ENCODE measurements around the gene DNMT1.
A peak's percentile ranks its signal among the peaks of the same experiment; 100 is the strongest.

The DNMT1 gene

DNA sequence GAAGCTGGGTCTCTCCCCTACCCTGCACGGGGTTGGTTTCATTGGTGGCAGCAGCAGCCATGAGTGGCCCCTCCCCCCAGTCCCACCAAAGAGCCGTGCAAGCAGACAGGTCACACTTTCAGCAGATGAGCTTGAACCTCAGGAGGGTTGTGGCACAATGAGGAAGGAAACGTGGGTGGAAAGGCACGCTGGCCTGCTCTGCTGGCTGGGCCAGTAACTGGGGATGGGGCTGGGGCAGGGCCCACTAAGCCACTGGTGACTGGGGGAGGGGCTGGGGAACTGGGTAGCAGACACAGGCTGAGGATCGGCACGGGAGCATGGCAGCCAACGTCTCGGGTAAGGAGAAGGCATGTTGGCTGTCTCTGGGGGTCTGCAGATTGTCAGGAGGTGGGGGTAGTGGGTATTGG lies 83.3 kb downstream of the DNMT1 start, which contains the start of gene P2RY11:
P2RY11 (plus strand) TSS at position 289 of the 407 bp plus-strand sequence; CDS start at position 318, 29 bp downstream.
- H3K36me3 ChIP-seq (ENCODE audit: control insufficient read depth in 2 of 2, insufficient read depth in 2 of 2, low read length in 2 of 2): peaks cover 46 to 49% of the 10 kb centered on the region in 2 donors
- peak within 1 kb of the TSS in 1 of 2 donors; percentile 13 for H3K9ac ChIP-seq (ENCODE audit: low read depth in 1 of 2, low read length in 2 of 2)
- H3K27me3 ChIP-seq (ENCODE audit: control insufficient read depth in 2 of 2, insufficient read depth in 2 of 2, low read length in 2 of 2): no peaks in the 10 kb centered on the region
- peaks cover 9 to 20% of the 10 kb centered on the region in 2 donors for H3K4me1 ChIP-seq (ENCODE audit: control insufficient read depth in 2 of 2, insufficient read depth in 2 of 2, low read length in 2 of 2)
- peak within 1 kb of the TSS in 1 of 2 donors; percentile 26 for H3K4me3 ChIP-seq (ENCODE audit: low read length in 2 of 2)
- H3K27ac ChIP-seq (ENCODE audit: low read depth in 2 of 2, low read length in 2 of 2): peak within 1 kb of the TSS in 1 of 2 donors; percentile 63
- H3K9me3 ChIP-seq (ENCODE audit: control insufficient read depth in 2 of 2, low read length in 2 of 2): no peaks in the 10 kb centered on the region

DNA sequence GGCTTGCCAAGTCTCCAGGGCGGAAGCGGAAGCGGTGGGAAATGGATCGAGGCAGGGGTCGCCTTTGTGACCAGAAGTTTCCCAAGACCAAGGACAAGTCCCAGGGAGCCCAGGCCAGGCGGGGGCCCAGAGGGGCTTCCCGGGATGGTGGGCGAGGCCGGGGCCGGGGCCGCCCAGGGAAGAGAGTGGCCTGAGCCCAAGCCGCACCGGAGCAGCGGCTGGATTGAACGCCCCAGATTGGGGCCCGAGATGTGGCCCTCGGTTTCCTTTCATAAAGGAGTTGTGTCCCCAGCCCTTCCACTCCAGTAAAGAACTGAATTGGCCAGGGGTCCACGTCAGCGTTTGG lies 83.8 kb downstream of the DNMT1 start:
- Histone ChIP-seq H3K9me3 (ENCODE audit: control insufficient read depth in 2 of 2, low read length in 2 of 2) (no peaks in the 10 kb centered on the region), H3K27ac (ENCODE audit: low read depth in 2 of 2, low read length in 2 of 2) (peak overlapping the region in 1 of 2 donors; percentile 63), H3K27me3 (ENCODE audit: control insufficient read depth in 2 of 2, insufficient read depth in 2 of 2, low read length in 2 of 2) (no peaks in the 10 kb centered on the region), H3K4me1 (ENCODE audit: control insufficient read depth in 2 of 2, insufficient read depth in 2 of 2, low read length in 2 of 2) (peaks cover 9 to 20% of the 10 kb centered on the region in 2 donors), H3K4me3 (ENCODE audit: low read length in 2 of 2) (no peak overlapping the region), H3K9ac (ENCODE audit: low read depth in 1 of 2, low read length in 2 of 2) (no peak overlapping the region), H3K36me3 (ENCODE audit: control insufficient read depth in 2 of 2, insufficient read depth in 2 of 2, low read length in 2 of 2) (peaks cover 41 to 45% of the 10 kb centered on the region in 2 donors)

DNA sequence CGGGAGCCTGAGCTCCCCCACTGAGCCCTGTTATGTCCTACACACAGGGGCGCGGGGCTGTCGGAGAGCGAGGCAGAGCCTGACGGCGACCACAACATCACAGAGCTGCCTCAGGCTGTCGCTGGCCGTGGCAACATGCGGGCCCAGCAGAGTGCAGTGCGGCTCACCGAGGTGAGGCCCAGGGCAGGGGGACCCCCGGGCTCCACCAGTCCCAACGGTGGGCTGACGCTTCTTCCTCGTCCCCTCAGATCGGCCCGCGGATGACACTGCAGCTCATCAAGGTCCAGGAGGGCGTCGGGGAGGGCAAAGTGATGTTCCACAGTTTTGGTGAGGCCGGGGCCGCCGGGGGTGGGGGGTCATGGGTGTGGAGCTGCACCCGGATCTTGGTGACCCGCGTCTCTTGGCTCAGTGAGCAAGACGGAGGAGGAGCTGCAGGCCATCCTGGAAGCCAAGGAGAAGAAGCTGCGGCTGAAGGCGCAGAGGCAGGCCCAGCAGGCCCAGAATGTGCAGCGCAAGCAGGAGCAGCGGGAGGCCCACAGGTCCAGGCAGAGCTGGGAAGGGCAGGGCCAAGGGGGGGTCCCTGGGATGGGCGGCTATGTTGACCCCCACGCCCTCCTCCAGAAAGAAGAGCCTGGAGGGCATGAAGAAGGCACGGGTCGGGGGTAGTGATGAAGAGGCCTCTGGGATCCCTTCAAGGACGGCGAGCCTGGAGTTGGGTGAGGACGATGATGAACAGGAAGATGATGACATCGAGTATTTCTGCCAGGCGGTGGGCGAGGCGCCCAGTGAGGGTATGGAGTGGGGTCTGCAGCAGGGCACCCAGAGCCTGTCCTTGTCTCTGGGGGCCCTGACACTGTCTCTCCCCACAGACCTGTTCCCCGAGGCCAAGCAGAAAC lies 84.4 kb downstream of the DNMT1 start:
- H3K4me1 ChIP-seq (ENCODE audit: control insufficient read depth in 2 of 2, insufficient read depth in 2 of 2, low read length in 2 of 2): peaks cover 9 to 24% of the 10 kb centered on the region in 2 donors
- no peak overlapping the region for H3K27ac ChIP-seq (ENCODE audit: low read depth in 2 of 2, low read length in 2 of 2)
- H3K27me3 ChIP-seq (ENCODE audit: control insufficient read depth in 2 of 2, insufficient read depth in 2 of 2, low read length in 2 of 2): no peaks in the 10 kb centered on the region
- H3K36me3 ChIP-seq (ENCODE audit: control insufficient read depth in 2 of 2, insufficient read depth in 2 of 2, low read length in 2 of 2): peaks cover 35 to 40% of the 10 kb centered on the region in 2 donors
- H3K9me3 ChIP-seq (ENCODE audit: control insufficient read depth in 2 of 2, low read length in 2 of 2): no peaks in the 10 kb centered on the region
- no peak overlapping the region for H3K4me3 ChIP-seq (ENCODE audit: low read length in 2 of 2)
- H3K9ac ChIP-seq (ENCODE audit: low read depth in 1 of 2, low read length in 2 of 2): no peak overlapping the region

DNA sequence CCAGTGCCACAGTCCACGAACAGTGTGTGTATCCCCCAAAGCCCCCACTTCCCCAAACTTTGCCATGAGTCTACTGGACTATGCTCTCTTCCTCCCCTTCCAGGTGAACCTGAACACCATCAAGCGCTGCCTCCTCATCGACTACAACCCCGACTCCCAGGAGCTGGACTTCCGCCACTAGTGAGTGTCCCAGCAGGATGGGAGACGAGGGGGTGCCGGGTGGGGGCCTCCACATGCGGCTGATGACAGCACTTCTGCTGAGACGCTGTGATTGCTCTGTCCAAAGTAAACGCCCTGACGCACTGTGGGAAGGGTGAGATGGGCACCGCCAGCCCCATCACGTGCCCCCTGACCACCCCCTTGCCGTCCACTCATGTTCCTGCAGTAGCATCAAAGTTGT lies 85.2 kb downstream of the DNMT1 start:
- H3K4me1 ChIP-seq (ENCODE audit: control insufficient read depth in 2 of 2, insufficient read depth in 2 of 2, low read length in 2 of 2): peaks cover 9 to 28% of the 10 kb centered on the region in 2 donors
- no peak overlapping the region for H3K9ac ChIP-seq (ENCODE audit: low read depth in 1 of 2, low read length in 2 of 2)
- H3K4me3 ChIP-seq (ENCODE audit: low read length in 2 of 2): no peak overlapping the region
- H3K9me3 ChIP-seq (ENCODE audit: control insufficient read depth in 2 of 2, low read length in 2 of 2): no peaks in the 10 kb centered on the region
- no peak overlapping the region for H3K27ac ChIP-seq (ENCODE audit: low read depth in 2 of 2, low read length in 2 of 2)
- H3K36me3 ChIP-seq (ENCODE audit: control insufficient read depth in 2 of 2, insufficient read depth in 2 of 2, low read length in 2 of 2): peaks cover 33 to 38% of the 10 kb centered on the region in 2 donors
- no peaks in the 10 kb centered on the region for H3K27me3 ChIP-seq (ENCODE audit: control insufficient read depth in 2 of 2, insufficient read depth in 2 of 2, low read length in 2 of 2)

DNA sequence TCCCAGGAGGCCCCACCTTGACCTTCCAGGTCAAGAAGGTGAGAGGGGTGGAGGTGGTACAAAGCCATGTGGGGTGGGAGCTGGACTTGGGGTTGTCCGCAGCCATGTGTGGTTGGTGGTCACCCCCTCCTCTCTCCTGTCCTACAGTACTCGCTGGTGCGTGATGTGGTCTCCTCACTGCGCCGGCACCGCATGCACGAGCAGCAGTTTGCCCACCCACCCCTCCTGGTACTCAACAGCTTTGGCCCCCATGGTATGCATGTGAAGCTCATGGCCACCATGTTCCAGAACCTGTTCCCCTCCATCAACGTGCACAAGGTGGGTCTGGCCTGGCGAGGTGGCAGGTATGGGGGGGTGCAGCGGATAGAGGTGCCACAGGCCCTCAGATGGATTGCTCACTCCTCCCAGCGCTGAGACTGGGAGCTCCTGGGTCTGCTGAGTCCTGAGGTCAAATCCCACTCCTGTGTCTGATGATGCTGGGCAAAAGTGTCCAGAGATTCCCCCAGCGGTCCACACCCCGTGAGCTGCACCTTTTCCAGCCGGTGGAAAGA lies 86.9 kb downstream of the DNMT1 start:
- Histone ChIP-seq H3K27ac (ENCODE audit: low read depth in 2 of 2, low read length in 2 of 2) (no peak overlapping the region), H3K4me3 (ENCODE audit: low read length in 2 of 2) (no peak overlapping the region), H3K4me1 (ENCODE audit: control insufficient read depth in 2 of 2, insufficient read depth in 2 of 2, low read length in 2 of 2) (peaks cover 7 to 26% of the 10 kb centered on the region in 2 donors), H3K9ac (ENCODE audit: low read depth in 1 of 2, low read length in 2 of 2) (no peak overlapping the region), H3K9me3 (ENCODE audit: control insufficient read depth in 2 of 2, low read length in 2 of 2) (no peaks in the 10 kb centered on the region), H3K27me3 (ENCODE audit: control insufficient read depth in 2 of 2, insufficient read depth in 2 of 2, low read length in 2 of 2) (no peaks in the 10 kb centered on the region), H3K36me3 (ENCODE audit: control insufficient read depth in 2 of 2, insufficient read depth in 2 of 2, low read length in 2 of 2) (peaks cover 33 to 36% of the 10 kb centered on the region in 2 donors)

DNA sequence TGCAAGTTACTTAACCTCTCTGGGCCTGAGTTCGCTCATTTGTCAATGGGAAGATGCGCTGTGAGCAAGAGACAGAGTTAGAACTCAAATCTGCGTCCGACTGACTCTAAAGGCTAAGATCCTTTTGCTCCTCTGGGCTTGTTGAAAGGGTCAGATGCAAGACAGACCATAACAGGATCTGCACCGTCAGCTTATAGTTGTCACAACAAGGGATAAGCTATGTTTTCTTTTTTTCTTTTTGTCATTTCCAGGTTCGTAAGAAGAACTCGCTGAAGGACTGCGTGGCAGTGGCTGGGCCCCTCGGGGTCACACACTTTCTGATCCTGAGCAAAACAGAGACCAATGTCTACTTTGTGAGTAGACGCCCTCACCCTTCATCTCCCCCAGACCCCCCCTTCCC lies 87.5 kb downstream of the DNMT1 start:
- no peaks in the 10 kb centered on the region for H3K27me3 ChIP-seq (ENCODE audit: control insufficient read depth in 2 of 2, insufficient read depth in 2 of 2, low read length in 2 of 2)
- H3K36me3 ChIP-seq (ENCODE audit: control insufficient read depth in 2 of 2, insufficient read depth in 2 of 2, low read length in 2 of 2): peaks cover 33 to 36% of the 10 kb centered on the region in 2 donors
- H3K4me3 ChIP-seq (ENCODE audit: low read length in 2 of 2): peak overlapping the region; percentile 82 to 83
- H3K9me3 ChIP-seq (ENCODE audit: control insufficient read depth in 2 of 2, low read length in 2 of 2): no peaks in the 10 kb centered on the region
- H3K4me1 ChIP-seq (ENCODE audit: control insufficient read depth in 2 of 2, insufficient read depth in 2 of 2, low read length in 2 of 2): peaks cover 7 to 25% of the 10 kb centered on the region in 2 donors
- H3K27ac ChIP-seq (ENCODE audit: low read depth in 2 of 2, low read length in 2 of 2): no peak overlapping the region
- H3K9ac ChIP-seq (ENCODE audit: low read depth in 1 of 2, low read length in 2 of 2): peak overlapping the region; percentile 70 to 77

DNA sequence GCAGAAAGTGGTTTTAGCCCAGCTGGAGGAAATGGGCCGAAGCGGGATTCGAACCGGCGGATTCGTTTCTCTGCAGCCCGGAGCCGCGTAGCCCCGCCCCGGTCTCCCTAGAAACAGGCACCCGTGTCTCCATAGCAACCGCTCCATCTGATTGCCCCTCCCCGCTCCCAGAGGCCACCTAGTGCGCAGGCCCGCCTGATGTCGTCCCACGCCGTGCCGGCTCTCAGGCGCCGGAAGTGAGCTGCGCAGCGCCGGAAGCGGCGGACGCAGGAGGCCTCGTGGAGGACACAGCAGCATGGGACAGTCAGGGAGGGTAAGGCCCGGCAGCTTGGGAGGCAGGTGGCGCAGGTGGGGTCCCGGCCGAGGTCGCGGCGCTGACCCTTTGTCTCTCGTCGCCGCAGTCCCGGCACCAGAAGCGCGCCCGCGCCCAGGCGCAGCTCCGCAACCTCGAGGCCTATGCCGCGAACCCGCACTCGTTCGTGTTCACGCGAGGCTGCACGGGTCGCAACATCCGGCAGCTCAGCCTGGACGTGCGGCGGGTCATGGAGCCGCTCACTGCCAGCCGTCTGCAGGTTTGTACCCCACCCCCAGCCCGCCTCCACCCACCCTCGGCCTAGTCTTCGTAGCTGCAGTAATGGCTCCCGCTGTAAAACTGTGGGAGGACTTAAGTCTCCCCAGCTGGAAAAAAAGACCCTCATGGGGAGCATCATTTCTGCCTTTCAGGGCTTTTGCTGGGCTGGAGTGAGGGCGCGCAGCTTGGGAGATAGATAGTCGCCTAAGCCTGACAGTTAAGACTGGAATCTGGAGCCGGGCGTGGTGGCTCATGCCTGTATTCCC lies 88.4 kb downstream of the DNMT1 start, which contains the start of gene PPAN:
PPAN (plus strand) TSS at position 263 of the 837 bp plus-strand sequence; CDS start at position 296, 33 bp downstream.
- peak within 1 kb of the TSS; percentile 70 to 77 for H3K9ac ChIP-seq (ENCODE audit: low read depth in 1 of 2, low read length in 2 of 2)
- no peaks in the 10 kb centered on the region for H3K27me3 ChIP-seq (ENCODE audit: control insufficient read depth in 2 of 2, insufficient read depth in 2 of 2, low read length in 2 of 2)
- peaks cover 7 to 22% of the 10 kb centered on the region in 2 donors for H3K4me1 ChIP-seq (ENCODE audit: control insufficient read depth in 2 of 2, insufficient read depth in 2 of 2, low read length in 2 of 2)
- H3K27ac ChIP-seq (ENCODE audit: low read depth in 2 of 2, low read length in 2 of 2): peak within 1 kb of the TSS; percentile 59 to 80
- no peaks in the 10 kb centered on the region for H3K9me3 ChIP-seq (ENCODE audit: control insufficient read depth in 2 of 2, low read length in 2 of 2)
- peaks cover 30 to 35% of the 10 kb centered on the region in 2 donors for H3K36me3 ChIP-seq (ENCODE audit: control insufficient read depth in 2 of 2, insufficient read depth in 2 of 2, low read length in 2 of 2)
- peak within 1 kb of the TSS; percentile 82 to 83 for H3K4me3 ChIP-seq (ENCODE audit: low read length in 2 of 2)

DNA sequence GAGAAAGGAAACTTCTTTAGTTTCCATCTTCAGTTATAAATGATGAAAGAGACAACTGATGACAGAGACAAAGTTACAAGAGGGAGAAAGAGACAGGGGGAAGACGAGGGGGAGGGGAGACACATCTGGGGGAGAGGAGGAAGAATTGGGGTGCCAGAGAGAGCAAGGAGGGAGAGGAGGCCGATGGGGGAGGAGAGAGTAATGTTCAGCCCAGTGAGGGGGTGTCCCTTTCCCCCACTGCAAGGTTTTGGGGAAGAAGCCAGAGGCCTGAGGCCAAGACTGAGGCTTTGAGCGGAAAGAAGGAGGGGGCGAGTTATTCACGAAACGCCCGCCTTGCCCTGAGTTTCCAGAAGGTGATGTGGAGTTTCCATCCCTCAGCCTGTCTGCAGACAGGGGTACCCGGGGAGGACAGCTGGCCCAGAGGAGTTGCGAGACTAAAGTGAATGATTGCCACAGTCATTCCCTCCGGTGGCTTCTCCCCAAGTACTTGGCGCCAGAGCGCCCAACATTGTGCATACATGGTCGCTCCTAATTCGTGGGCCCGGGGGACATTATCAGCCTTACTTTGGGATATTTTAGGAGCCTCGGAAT lies 89.1 kb downstream of the DNMT1 start:
- Histone ChIP-seq H3K27ac (ENCODE audit: low read depth in 2 of 2, low read length in 2 of 2) (peak overlapping the region; percentile 45 to 80), H3K27me3 (ENCODE audit: control insufficient read depth in 2 of 2, insufficient read depth in 2 of 2, low read length in 2 of 2) (no peaks in the 10 kb centered on the region), H3K36me3 (ENCODE audit: control insufficient read depth in 2 of 2, insufficient read depth in 2 of 2, low read length in 2 of 2) (peaks cover 24 to 29% of the 10 kb centered on the region in 2 donors), H3K9me3 (ENCODE audit: control insufficient read depth in 2 of 2, low read length in 2 of 2) (no peaks in the 10 kb centered on the region), H3K9ac (ENCODE audit: low read depth in 1 of 2, low read length in 2 of 2) (no peak overlapping the region), H3K4me1 (ENCODE audit: control insufficient read depth in 2 of 2, insufficient read depth in 2 of 2, low read length in 2 of 2) (peaks cover 7 to 19% of the 10 kb centered on the region in 2 donors), H3K4me3 (ENCODE audit: low read length in 2 of 2) (peak overlapping the region in 1 of 2 donors; percentile 83)

DNA sequence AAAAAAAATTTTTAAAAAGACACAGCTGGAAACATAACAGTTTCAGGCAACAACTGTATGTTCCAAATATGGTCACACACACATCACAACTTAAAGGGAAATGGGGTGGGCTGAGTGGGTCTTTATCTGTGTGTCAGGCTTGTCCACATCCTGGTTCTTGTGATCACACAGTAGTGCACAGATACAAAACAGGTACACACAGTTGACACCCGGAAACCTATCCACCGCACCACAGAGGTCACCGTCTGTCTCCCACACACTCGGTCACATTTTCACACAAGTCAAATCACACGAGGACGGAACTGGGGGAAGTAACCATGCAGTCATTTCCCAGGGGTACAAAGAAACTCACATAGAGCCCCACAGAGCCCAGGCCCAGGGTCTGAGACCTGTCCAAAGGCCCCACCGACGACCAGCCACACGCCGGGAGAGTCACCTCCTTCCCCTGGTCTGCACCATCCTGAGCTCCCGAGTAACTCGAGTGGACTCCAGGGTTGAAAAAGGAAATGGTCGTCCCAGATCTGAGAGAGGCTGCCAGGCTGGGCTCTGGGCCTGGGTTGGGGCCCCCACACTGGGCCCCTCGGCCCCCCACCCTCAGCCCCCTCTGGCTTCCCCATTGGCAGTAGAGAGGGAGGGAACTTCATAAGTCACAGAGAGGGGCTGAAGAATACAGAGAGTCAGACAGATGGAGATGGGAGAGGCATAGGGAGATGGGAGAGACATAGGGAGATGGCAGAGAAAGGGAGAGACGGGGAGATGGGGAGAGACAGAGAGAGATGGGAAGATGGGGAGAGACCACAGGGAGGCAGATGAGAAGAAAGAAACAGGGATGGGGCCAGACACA lies 89.9 kb downstream of the DNMT1 start:
- Histone ChIP-seq H3K27me3 (ENCODE audit: control insufficient read depth in 2 of 2, insufficient read depth in 2 of 2, low read length in 2 of 2) (no peaks in the 10 kb centered on the region), H3K27ac (ENCODE audit: low read depth in 2 of 2, low read length in 2 of 2) (peak overlapping the region; percentile 6 to 80)

More for the DNA sequence above, 89.9 kb downstream of the DNMT1 start:
- Histone ChIP-seq H3K4me1 (ENCODE audit: control insufficient read depth in 2 of 2, insufficient read depth in 2 of 2, low read length in 2 of 2) (peaks cover 7 to 19% of the 10 kb centered on the region in 2 donors), H3K4me3 (ENCODE audit: low read length in 2 of 2) (peak overlapping the region in 1 of 2 donors; percentile 7), H3K9me3 (ENCODE audit: control insufficient read depth in 2 of 2, low read length in 2 of 2) (no peaks in the 10 kb centered on the region), H3K9ac (ENCODE audit: low read depth in 1 of 2, low read length in 2 of 2) (peak overlapping the region in 1 of 2 donors; percentile 5), H3K36me3 (ENCODE audit: control insufficient read depth in 2 of 2, insufficient read depth in 2 of 2, low read length in 2 of 2) (peaks cover 16 to 21% of the 10 kb centered on the region in 2 donors)
